HCT116 (cell line): ENCODE data around the gene RPL13.

Experiments
- EZH2 ChIP-seq: fragments of 200-600 bp; sonication (generic); IDR thresholded peaks from 2 replicates; pipeline ENCODE4 v1.6.1; 2017; ENCODE audit warnings: antibody characterized with exemption, mixed run types
- EZH2phosphoT487 ChIP-seq: fragments of 200-600 bp; IDR thresholded peaks from 2 replicates; pipeline ENCODE4 v1.6.1; 2018; ENCODE audit warnings: antibody characterized with exemption, borderline replicate concordance
- JUND ChIP-seq: IDR thresholded peaks from 2 replicates; pipeline ENCODE4 v1.6.1; 2012
- POLR2AphosphoS5 ChIP-seq: IDR thresholded peaks from 2 replicates; pipeline ENCODE4 v1.6.1; 2011; ENCODE audit warnings: mild to moderate bottlenecking, low read depth, low read length, moderate library complexity
- SIN3A ChIP-seq: IDR thresholded peaks from 2 replicates; pipeline ENCODE4 v1.6.1; 2012; ENCODE audit warnings: low read depth
- TCF7L2 ChIP-seq: IDR thresholded peaks from 2 replicates; pipeline ENCODE4 v1.7.0; 2011; ENCODE audit warnings: borderline replicate concordance, inconsistent platforms; ENCODE audit not compliant: insufficient read depth, insufficient read length; ENCODE audit errors: extremely low read depth
- YY1 ChIP-seq: IDR thresholded peaks from 2 replicates; pipeline ENCODE4 v1.6.1; 2011; ENCODE audit warnings: low read length, low read depth, moderate library complexity, mild to moderate bottlenecking; ENCODE audit not compliant: insufficient replicate concordance; ENCODE audit errors: extremely low read depth
- ZBTB33 ChIP-seq: IDR thresholded peaks from 2 replicates; pipeline ENCODE4 v1.6.1; 2011; ENCODE audit warnings: mild to moderate bottlenecking, low read length, moderate library complexity; ENCODE audit not compliant: insufficient replicate concordance; ENCODE audit errors: extremely low read depth
- TF ChIP-seq, protein P1 (sequence below): IDR thresholded peaks from 2 replicates; pipeline ENCODE4 v1.6.1; 2012
- TF ChIP-seq, protein P2 (sequence below), 3 experiments: fragments of 200-600 bp in 1 of 3; sonication (generic) in 1 of 3; IDR thresholded peaks in 2 of 3; conservative IDR thresholded peaks in 1 of 3; 2 replicates each; pipeline ENCODE4 v1.5.1; 2012 to 2017; ENCODE audit warnings: low read depth in 2 of 3, low read length in 2 of 3, antibody characterized with exemption in 1 of 3, borderline replicate concordance in 1 of 3, control low read depth in 1 of 3, mild to moderate bottlenecking in 1 of 3, mixed read lengths in 1 of 3, mixed run types in 1 of 3, moderate library complexity in 1 of 3; ENCODE audit not compliant: insufficient read depth in 1 of 3
- TF ChIP-seq, protein P3 (sequence below): IDR thresholded peaks from 2 replicates; pipeline ENCODE4 v1.6.1; 2012; ENCODE audit warnings: low read depth

- TF ChIP-seq, protein P1, sequence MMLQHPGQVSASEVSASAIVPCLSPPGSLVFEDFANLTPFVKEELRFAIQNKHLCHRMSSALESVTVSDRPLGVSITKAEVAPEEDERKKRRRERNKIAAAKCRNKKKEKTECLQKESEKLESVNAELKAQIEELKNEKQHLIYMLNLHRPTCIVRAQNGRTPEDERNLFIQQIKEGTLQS: no peak
- TF ChIP-seq ZBTB33 (no peak), JUND (no peak), SIN3A (no peak), TCF7L2 (no peak), POLR2AphosphoS5 (no peak), EZH2 (no peak), EZH2phosphoT487 (no peak), YY1 (no peak)
- TF ChIP-seq, protein P2, sequence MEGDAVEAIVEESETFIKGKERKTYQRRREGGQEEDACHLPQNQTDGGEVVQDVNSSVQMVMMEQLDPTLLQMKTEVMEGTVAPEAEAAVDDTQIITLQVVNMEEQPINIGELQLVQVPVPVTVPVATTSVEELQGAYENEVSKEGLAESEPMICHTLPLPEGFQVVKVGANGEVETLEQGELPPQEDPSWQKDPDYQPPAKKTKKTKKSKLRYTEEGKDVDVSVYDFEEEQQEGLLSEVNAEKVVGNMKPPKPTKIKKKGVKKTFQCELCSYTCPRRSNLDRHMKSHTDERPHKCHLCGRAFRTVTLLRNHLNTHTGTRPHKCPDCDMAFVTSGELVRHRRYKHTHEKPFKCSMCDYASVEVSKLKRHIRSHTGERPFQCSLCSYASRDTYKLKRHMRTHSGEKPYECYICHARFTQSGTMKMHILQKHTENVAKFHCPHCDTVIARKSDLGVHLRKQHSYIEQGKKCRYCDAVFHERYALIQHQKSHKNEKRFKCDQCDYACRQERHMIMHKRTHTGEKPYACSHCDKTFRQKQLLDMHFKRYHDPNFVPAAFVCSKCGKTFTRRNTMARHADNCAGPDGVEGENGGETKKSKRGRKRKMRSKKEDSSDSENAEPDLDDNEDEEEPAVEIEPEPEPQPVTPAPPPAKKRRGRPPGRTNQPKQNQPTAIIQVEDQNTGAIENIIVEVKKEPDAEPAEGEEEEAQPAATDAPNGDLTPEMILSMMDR (IDR thresholded peaks at IDR 0.05 in 2 of 3, conservative IDR thresholded peaks at IDR 0.05 in 1 of 3; ENCODE audit: borderline replicate concordance in 1 of 3, insufficient read depth in 1 of 3, low read depth in 2 of 3, low read length in 2 of 3): no peak
- TF ChIP-seq, protein P3, sequence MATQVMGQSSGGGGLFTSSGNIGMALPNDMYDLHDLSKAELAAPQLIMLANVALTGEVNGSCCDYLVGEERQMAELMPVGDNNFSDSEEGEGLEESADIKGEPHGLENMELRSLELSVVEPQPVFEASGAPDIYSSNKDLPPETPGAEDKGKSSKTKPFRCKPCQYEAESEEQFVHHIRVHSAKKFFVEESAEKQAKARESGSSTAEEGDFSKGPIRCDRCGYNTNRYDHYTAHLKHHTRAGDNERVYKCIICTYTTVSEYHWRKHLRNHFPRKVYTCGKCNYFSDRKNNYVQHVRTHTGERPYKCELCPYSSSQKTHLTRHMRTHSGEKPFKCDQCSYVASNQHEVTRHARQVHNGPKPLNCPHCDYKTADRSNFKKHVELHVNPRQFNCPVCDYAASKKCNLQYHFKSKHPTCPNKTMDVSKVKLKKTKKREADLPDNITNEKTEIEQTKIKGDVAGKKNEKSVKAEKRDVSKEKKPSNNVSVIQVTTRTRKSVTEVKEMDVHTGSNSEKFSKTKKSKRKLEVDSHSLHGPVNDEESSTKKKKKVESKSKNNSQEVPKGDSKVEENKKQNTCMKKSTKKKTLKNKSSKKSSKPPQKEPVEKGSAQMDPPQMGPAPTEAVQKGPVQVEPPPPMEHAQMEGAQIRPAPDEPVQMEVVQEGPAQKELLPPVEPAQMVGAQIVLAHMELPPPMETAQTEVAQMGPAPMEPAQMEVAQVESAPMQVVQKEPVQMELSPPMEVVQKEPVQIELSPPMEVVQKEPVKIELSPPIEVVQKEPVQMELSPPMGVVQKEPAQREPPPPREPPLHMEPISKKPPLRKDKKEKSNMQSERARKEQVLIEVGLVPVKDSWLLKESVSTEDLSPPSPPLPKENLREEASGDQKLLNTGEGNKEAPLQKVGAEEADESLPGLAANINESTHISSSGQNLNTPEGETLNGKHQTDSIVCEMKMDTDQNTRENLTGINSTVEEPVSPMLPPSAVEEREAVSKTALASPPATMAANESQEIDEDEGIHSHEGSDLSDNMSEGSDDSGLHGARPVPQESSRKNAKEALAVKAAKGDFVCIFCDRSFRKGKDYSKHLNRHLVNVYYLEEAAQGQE: no peak
These were observed 43.4 kb upstream of the RPL13 start for GRCh38 chr16:89517128-89517527.
